C4-2B (cell line): Measurements from ENCODE around the gene PAX6.

ENCODE experiments used
- H3K27ac ChIP-seq: fragments of 450-650 bp; 2 replicates; pipeline ENCODE4 v1.5.1; 2017
- CTCF ChIP-seq: fragments of 450-650 bp; conservative IDR thresholded peaks from 2 replicates; pipeline ENCODE4 v1.5.1; 2017; ENCODE audit warnings: mild to moderate bottlenecking
- ZFX ChIP-seq: fragments of 450-650 bp; IDR thresholded peaks from 2 replicates; pipeline ENCODE4 v1.6.1; 2017

The PAX6 gene

DNA sequence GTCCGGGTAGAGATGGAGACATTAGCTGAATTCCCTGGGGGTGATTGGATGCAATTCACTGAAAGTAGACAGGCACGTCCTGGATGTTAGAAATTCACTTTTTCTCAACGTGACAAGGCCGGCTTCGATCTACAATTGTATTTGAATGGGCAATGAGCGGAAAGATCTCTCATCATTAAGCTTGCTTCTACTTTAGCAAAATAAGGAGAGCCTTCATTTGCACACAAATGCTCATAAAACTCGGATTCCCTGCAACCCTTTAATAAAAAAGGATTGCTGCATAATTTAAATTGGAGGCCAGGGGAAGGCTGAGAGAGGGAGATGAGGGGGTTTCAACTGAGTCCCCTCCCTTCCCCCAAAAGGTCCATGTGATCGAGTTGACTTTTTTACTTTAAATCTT, 10.6 kb upstream of the PAX6 start:
- TF ChIP-seq ZFX (no peak), CTCF (no peak)
- no peak overlapping the region for H3K27ac ChIP-seq

- no peak overlapping the region for H3K27ac ChIP-seq
- TF ChIP-seq CTCF = no peak
- no peak for TF ChIP-seq ZFX
Observed at GRCh38 chr11:31821235-31821764, 10.2 kb upstream of the PAX6 start.

- TF ChIP-seq CTCF (no peak), ZFX (no peak)
- no peak overlapping the region for H3K27ac ChIP-seq
Observed at GRCh38 chr11:31820438-31820818, 9.3 kb upstream of the PAX6 start.

DNA sequence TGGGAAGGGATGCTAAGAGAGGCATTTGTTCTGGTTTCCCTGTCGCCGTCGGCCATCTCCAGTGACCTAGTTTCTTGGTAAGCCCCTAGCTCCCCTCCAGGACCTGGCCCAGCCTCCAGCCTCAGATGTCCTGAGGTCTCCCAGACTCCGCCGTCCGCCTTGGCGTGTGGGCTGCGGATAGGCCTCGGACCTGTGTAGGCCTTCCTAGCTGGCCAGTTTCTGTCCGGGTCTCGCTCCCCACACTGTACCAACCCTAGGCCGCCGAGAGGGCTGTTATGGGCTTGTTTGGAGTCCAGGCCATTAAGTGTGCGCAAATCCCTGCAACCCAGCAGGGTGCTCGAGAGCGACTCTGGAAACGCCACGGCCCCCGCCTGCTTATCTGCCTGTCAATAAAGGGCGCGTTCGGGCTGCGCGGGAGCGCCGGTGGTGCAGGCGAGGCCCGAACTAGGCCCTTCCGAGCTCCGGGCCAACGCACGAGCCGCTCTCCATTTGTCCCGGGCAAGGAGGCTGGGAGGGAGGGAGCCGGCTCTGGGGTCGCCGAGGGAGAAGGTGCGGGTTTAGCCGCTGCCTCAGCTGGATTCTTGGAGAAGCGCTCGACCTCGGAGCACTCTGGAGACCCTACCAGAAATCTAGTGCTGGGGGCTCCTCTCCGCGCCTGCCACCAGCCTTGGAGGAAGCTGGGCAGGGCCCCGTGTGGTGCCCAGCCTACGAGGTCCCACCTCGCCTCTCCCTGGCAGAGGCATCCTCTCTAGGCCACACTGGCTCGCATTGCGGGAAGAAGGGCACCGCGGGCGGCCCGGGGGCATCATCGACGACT, 8.7 kb upstream of the PAX6 start:
- no peak overlapping the region for H3K27ac ChIP-seq
- TF ChIP-seq ZFX (no peak), CTCF (no peak)

DNA sequence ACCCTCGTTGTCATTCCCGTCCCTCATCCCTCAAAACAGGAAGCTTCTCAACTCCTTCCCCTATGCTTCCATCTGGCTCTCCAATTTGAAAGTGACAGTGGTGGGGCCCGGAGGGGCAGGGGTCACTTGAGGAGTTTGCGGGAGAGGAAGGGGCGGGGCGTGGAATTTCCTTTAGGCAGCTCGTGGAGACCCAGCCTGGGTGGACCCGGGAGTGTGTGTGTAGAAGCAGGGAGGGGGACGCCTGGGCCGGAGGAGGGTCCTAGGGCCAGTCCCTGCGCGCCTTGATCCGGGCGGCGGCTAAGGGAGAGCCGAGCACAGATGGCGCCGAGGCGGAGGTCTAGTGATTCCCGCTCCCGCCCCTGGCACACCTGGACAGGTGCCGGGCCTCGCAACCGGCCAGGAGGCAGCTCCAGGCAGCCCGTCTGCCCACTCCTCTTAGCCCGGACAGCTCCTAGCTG, 7.8 kb upstream of the PAX6 start:
- no peak overlapping the region for H3K27ac ChIP-seq
- TF ChIP-seq ZFX = no peak
- TF ChIP-seq CTCF = no peak

DNA sequence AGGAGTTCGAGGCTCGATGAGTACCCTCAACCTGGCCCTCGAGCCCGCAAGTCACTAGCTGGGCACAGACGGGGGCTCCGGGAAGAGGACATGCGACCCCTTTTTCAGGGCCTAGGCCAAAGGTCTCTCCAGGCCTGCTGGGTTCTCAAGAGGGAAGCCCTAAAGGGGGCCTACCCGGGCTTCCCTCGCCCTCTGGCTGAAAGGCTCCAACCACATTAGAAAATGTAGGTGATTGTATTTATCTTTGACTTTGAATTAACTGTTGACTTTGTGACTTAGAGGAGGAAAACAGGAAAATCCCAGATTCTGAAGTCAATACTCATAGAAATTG, 7.3 kb upstream of the PAX6 start:
- no peak overlapping the region for H3K27ac ChIP-seq
- TF ChIP-seq CTCF (no peak), ZFX (no peak)

DNA sequence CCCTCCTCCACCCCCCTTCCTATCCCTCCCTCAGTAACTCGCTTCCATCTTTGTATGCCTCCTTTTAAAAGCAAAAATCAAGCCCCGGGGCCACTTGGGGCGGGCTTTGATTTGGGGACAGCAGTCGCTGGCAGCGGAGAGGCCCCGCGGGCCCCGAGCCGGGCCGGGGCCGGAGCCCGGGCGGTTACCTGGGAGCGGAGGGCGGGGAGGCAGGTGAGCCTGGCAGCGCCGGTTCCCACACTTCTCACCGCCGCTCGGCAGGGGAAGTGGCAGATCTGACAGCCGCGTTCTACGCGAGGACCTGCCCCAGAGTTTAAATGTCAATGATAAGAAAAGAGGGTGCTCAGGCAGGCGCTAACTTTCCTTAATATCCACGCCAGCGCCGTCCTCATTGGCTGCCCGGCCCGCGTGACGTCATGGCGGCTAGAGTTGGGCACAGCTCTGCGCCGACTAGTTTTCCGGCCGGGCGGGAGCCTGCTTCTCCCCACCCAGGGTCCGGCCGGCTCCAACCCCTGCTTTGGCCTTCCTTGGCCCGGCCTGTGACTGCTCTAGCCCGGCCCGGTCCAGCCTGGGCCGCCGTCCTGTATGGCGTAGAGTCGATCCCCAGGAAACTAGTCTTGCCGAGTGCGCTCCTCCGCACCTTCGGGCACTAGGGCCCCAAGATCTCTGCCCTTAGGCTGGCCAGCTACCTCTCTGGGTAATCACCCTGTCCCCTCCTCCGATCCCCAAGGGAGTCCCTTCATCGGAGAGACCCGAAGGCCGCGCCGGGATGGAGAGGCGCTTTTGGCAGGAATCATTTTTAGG, 6.7 kb upstream of the PAX6 start:
- no peak overlapping the region for H3K27ac ChIP-seq
- TF ChIP-seq CTCF = no peak
- TF ChIP-seq ZFX = no peak
